ENCODE measurements around the gene ARHGEF2.

ARHGEF2 gene

DNA sequence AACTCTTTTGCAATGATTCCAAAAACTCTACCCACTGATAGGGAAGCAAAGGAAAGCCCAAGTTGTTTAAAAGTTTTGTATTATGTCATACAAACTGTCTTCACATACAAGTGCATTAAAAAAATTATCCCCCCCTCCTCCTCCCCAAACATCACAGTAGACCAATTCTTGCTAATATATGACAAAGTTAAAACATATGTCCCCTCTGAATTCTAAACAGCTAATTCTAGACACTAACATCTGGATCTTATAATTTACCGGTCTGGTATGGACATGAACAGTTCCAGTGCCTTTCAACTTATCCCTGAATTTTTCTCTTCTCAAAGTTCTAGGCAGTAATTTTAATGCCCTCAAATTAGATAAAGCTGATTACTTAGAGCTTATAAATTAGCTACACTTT, 80.6 kb downstream of the ARHGEF2 start:
- ATAC-seq (no peak), DNase-seq (ENCODE audit: low spot score in 2 of 2) (no peak)
- Mint-ChIP-seq H3K4me3 (no peak overlapping the region), H3K36me3 (no peaks in the 10 kb centered on the region), H3K9me3 (no peaks in the 10 kb centered on the region), H3K27ac (no peak overlapping the region), H3K4me1 (peaks cover 11% of the 10 kb centered on the region)

All from stimulated activated effector memory CD8-positive, alpha-beta T cell treated with anti-CD3 and anti-CD28 coated beads, Interleukin-12 subunit alpha, Interleukin-12 subunit beta, amount 100 ng/mL, for 72 hours (primary cell).